Natural killer cell (primary cell): ENCODE data around the gene MEOX2. TPM values are rescaled to one million over a fixed set of nuclear protein-coding genes. Genes with fewer than 3 reads are reported as not detected.

Experiments used
- ATAC-seq, 3 donors: fragments of 150-1000 bp in 2 of 3; fragments of 200-7000 bp in 1 of 3; cut with Tn5 transposase; 1 replicate in 1 of 3; 2 replicates in 2 of 3; pipeline ENCODE4 v1.10.0; 2021; ENCODE audit warnings: mild to moderate bottlenecking in 2 of 3, moderate library complexity in 2 of 3
- DNase-seq, 2 donors: peaks; one replicate each; pipeline versions ENCODE4 v3.0.0 to v3.0.0-alpha.2; 2013 to 2021; ENCODE audit warnings: mixed read lengths in 1 of 2
- H3K27ac ChIP-seq: one replicate; pipeline ENCODE4 v1.5.1; 2013; ENCODE audit warnings: mild to moderate bottlenecking, low read length
- H3K27me3 ChIP-seq: one replicate; pipeline ENCODE4 v1.6.1; 2013; ENCODE audit warnings: low read length; ENCODE audit not compliant: control insufficient read depth, insufficient read depth
- H3K36me3 ChIP-seq: one replicate; pipeline ENCODE4 v1.6.1; 2013; ENCODE audit warnings: low read length; ENCODE audit not compliant: control insufficient read depth, insufficient read depth
- H3K4me1 ChIP-seq: one replicate; pipeline ENCODE4 v1.6.1; 2013; ENCODE audit warnings: low read length; ENCODE audit not compliant: control insufficient read depth, insufficient read depth
- H3K4me3 ChIP-seq: one replicate; pipeline ENCODE4 v1.5.1; 2013; ENCODE audit warnings: low read length
- H3K9me3 ChIP-seq: one replicate; pipeline ENCODE4 v1.6.1; 2013; ENCODE audit warnings: low read length; ENCODE audit not compliant: control insufficient read depth, insufficient read depth
- H3K27ac Mint-ChIP-seq, 2 donors: one replicate each; pipeline ENCODE4 v1.8.0; 2022; ENCODE audit warnings: mild to moderate bottlenecking in 2 of 2, mixed read lengths in 2 of 2, moderate library complexity in 1 of 2
- H3K27me3 Mint-ChIP-seq, 2 donors: one replicate each; pipeline ENCODE4 v1.8.0; 2022; ENCODE audit warnings: low read depth in 2 of 2, mixed read lengths in 2 of 2
- H3K36me3 Mint-ChIP-seq: one replicate; pipeline ENCODE4 v1.8.0; 2022; ENCODE audit warnings: mixed read lengths
- H3K4me1 Mint-ChIP-seq, 2 donors: one replicate each; pipeline ENCODE4 v1.8.0; 2022; ENCODE audit warnings: mixed read lengths in 2 of 2
- H3K4me3 Mint-ChIP-seq: one replicate; pipeline ENCODE4 v1.8.0; 2022; ENCODE audit warnings: mild to moderate bottlenecking, moderate library complexity, mixed read lengths
- H3K9me3 Mint-ChIP-seq, 2 donors: one replicate each; pipeline ENCODE4 v1.8.0; 2022; ENCODE audit warnings: mixed read lengths in 2 of 2
- CTCF ChIP-seq: fragments of 200-600 bp; IDR thresholded peaks from one replicate; pipeline ENCODE4 v1.8.0; 2022; ENCODE audit warnings: antibody characterized with exemption
- WGBS: methylation state at CpG from one replicate; pipeline ENCODE4 v1.1.7; 2013; ENCODE audit warnings: missing lambda C conversion rate; ENCODE audit not compliant: insufficient coverage; 5-methylcytosine and 5-hydroxymethylcytosine counted together
- intact Hi-C: fragments of 100-400 bp; cut with micrococcal nuclease; formaldehyde crosslinking; loops from one replicate; pipeline ENCODE4 v1.14.2; 2022
- total RNA-seq, 4 donors: library from RNA; stranded (reverse); fragments of 120-200 nt in 1 of 4; gene quantifications; one replicate each; pipeline versions ENCODE4 v1.2.3 to v1.2.4, GENCODE V29; 2013 to 2022

MEOX2 gene
- not detected for total RNA-seq
- total RNA-seq (2013), result not detected

GRCh38 chr7:15686295-15686956, at the start of gene MEOX2:
TSS of gene MEOX2 (minus strand) at chr7:15686683. CDS start at chr7:15686402, 281 bp downstream.
- Histone ChIP-seq H3K9me3 (peaks cover 8% of the 10 kb centered on the region), H3K27me3 (peaks cover 18% of the 10 kb centered on the region), H3K4me1 (no peaks in the 10 kb centered on the region), H3K27ac (no peak within 1 kb of the TSS), H3K36me3 (no peaks in the 10 kb centered on the region), H3K4me3 (no peak within 1 kb of the TSS)
- Mint-ChIP-seq H3K4me1 (no peaks in the 10 kb centered on the region), H3K27ac (no peak within 1 kb of the TSS), H3K36me3 (no peaks in the 10 kb centered on the region), H3K4me3 (no peak within 1 kb of the TSS), H3K9me3 (peaks cover 0 to 2% of the 10 kb centered on the region in 2 donors), H3K27me3 (peaks cover 15 to 20% of the 10 kb centered on the region in 2 donors)
- 6% methylated on average over 32 of the region's 32 CpGs for WGBS
- no peak for DNase-seq
- intact Hi-C loops, result no loop called here
- no peak for ATAC-seq
- TF ChIP-seq CTCF, result no peak

- Histone ChIP-seq H3K4me1 (no peaks in the 10 kb centered on the region), H3K36me3 (no peaks in the 10 kb centered on the region), H3K27ac (no peak overlapping the region), H3K4me3 (no peak overlapping the region), H3K9me3 (no peaks in the 10 kb centered on the region), H3K27me3 (no peaks in the 10 kb centered on the region)
- Mint-ChIP-seq H3K4me3 (no peak overlapping the region), H3K9me3 (peaks cover 3 to 5% of the 10 kb centered on the region in 2 donors), H3K36me3 (no peaks in the 10 kb centered on the region), H3K27ac (no peak overlapping the region), H3K27me3 (no peaks in the 10 kb centered on the region), H3K4me1 (no peaks in the 10 kb centered on the region)
- intact Hi-C loops, result no loop called here
- TF ChIP-seq CTCF, result no peak
- DNase-seq (no peak), ATAC-seq (no peak)
These were observed 43.3 kb upstream of the MEOX2 start for GRCh38 chr7:15729746-15730145.

GRCh38 chr7:15725051-15725450, 38.6 kb upstream of the MEOX2 start:
- Histone ChIP-seq H3K4me1 (no peaks in the 10 kb centered on the region), H3K9me3 (no peaks in the 10 kb centered on the region), H3K27me3 (no peaks in the 10 kb centered on the region), H3K27ac (no peak overlapping the region), H3K36me3 (no peaks in the 10 kb centered on the region), H3K4me3 (no peak overlapping the region)
- 87% methylated on average over 2 of the region's 3 CpGs for WGBS
- intact Hi-C loops, result no loop called here
- H3K4me1 Mint-ChIP-seq, result no peaks in the 10 kb centered on the region
- peaks cover 6 to 7% of the 10 kb centered on the region in 2 donors for H3K9me3 Mint-ChIP-seq
- ATAC-seq (no peak), DNase-seq (no peak)
- no peaks in the 10 kb centered on the region for H3K36me3 Mint-ChIP-seq
- H3K4me3 Mint-ChIP-seq, result no peak overlapping the region
- no peaks in the 10 kb centered on the region for H3K27me3 Mint-ChIP-seq
- TF ChIP-seq CTCF, result no peak
- no peak overlapping the region for H3K27ac Mint-ChIP-seq

GRCh38 chr7:15723841-15724240, 37.4 kb upstream of the MEOX2 start:
- intact Hi-C loops, result no loop called here
- Mint-ChIP-seq H3K27ac (no peak overlapping the region), H3K9me3 (peaks cover 6 to 7% of the 10 kb centered on the region in 2 donors), H3K36me3 (no peaks in the 10 kb centered on the region), H3K4me3 (no peak overlapping the region), H3K4me1 (no peaks in the 10 kb centered on the region), H3K27me3 (no peaks in the 10 kb centered on the region)
- H3K4me3 ChIP-seq, result no peak overlapping the region
- DNase-seq, result no peak
- no peak overlapping the region for H3K27ac ChIP-seq
- no peaks in the 10 kb centered on the region for H3K36me3 ChIP-seq
- TF ChIP-seq CTCF, result no peak
- H3K27me3 ChIP-seq, result no peaks in the 10 kb centered on the region
- no peak for ATAC-seq
- H3K4me1 ChIP-seq, result no peaks in the 10 kb centered on the region
- no peaks in the 10 kb centered on the region for H3K9me3 ChIP-seq
